Stimulated activated CD4-positive, alpha-beta T cell treated with anti-CD3 and anti-CD28 coated beads, Interleukin-4, amount 100 ng/mL, for 48 hours (primary cell): ENCODE measurements around the gene PKP1.

Experiments used
- DNase-seq, 2 donors: peaks; one replicate each; pipeline ENCODE4 v3.0.0-alpha.2; 2020; ENCODE audit warnings: low read depth in 2 of 2

The PKP1 gene

DNA sequence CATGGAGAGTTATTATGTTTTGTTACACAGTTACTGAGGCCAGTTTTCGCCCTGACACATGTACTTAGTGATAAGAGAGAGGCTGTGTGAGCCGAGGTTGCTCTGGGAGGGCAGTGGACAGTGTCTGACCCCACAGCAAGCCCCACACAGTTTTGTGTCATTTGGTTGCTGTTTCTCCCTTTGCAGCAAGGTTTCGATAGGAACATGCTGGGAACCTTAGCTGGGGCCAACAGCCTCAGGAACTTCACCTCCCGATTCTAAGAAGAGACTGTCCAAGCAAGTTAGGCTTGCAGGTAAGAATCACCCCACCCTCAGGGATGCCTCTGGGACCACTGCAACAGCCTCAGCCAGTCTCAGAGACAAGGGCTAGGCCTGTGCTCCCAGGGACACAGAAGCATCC is 45.3 kb downstream of the PKP1 start:
- DNase-seq: no peak

DNA sequence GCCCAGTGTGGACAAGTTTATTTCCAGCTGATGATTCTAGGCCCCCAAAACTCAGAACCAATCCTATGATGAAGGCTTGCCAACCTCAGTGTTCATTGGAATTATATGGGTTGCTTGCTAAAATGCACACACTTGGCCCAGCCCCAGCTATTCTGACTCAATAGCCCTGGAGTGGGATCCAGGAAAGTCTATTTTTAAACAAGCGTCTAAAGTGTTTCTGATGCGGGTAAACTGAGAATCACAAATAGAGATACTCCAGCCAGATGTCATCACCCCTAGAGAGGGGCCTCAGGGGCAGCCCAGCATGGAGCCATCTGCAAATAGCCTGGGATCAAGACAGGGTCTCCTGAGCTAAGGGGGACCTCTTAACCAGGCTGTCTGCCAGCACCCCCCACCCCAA is 46.0 kb downstream of the PKP1 start:
- DNase-seq: no peak

- no peak for DNase-seq
These were observed 46.5 kb downstream of the PKP1 start for GRCh38 chr1:201329801-201330200.

- no peak for DNase-seq
These were observed 47.2 kb downstream of the PKP1 start for GRCh38 chr1:201330541-201330940.

DNA sequence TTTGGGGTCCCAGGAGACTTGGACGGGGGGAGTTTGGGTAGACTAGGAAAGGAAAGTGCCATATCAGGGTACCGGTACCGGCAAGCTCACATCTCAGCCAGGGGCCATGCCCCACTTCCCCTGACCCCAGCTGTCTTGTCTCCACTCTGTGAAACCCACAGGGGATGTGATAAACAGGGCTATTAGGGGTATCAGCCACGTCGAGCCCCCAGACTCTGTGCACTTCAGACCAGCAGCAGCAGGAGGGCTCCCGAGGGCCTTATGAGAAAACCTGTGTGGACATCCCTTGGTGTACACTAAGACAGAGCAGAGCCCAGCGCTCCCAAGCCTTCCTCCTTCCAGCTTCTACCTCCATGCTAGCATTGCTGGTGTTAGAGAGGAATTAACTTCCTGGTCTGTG is 47.9 kb downstream of the PKP1 start:
- DNase-seq: no peak

- DNase-seq: no peak
These were observed 48.7 kb downstream of the PKP1 start for GRCh38 chr1:201332021-201332420.

DNA sequence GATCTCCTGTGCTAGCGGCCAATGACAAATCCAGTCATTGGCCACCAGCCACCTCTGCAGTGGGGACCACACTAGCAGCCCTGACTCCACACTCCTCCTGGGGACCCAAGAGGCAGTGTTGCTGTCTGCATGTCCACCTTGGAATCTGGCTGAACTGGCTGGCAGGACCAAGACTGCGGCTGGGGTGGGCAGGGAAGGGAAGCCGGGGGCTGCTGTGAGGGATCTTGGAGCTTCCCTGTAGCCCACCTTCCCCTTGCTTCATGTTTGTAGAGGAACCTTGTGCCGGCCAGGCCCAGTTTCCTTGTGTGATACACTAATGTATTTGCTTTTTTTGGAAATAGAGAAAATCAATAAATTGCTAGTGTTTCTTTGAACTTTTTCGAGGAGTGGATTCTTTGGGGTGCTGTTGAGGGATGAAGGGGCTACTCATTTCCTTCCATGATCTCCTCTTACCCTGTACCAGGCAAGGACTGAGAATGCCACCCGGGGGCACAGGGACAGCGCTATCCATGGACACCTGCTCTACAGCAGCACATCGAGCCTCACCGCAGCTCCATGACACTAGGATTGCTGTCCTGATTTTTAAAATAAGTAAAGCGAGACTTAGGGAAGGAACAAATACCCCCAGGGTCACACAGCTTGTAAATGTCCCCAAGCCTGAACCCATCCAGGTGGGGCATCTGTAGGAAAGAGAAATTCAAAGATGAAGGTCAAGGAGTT is 49.5 kb downstream of the PKP1 start:
- no peak for DNase-seq

- no peak for DNase-seq
These were observed 51.2 kb downstream of the PKP1 start for GRCh38 chr1:201334325-201335173.

DNA sequence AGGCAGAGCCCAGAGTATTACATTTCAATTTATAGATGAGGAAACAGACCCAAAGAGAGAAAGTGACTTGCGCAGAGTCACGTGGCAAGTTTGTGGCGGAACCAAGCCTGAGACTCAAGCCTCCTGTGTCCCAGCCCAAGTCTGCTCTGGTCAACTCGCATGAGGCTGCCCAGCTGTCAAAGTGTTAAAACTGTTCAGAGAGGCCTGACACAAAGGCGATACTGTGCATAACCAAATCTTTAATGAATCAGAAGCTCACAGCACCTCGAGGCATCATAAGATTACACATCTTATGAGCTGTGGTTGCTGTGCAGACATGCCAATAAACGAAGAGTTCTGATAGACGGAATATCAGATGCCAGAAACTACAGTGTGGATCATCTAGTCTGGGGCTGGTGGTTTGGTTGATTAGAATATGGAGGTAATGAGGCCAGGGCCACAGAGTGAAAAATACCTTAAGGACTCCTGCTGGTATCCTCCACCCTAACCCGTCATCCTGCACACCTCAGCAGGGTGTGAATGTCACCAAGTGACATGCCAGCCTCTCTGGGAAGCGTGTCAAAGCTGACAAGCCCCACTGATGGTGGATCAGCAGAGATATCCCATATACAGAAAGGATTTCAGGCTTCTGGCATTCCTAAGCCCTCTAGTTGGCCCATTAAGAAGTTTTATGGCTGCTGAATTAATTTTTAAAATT is 52.0 kb downstream of the PKP1 start:
- no peak for DNase-seq

GRCh38 chr1:201335901-201336300 is 52.6 kb downstream of the PKP1 start:
- DNase-seq: no peak

- no peak for DNase-seq
These were observed 53.6 kb downstream of the PKP1 start for GRCh38 chr1:201336711-201337450.

- no peak for DNase-seq
These were observed 58.1 kb downstream of the PKP1 start for GRCh38 chr1:201341377-201341776.

DNA sequence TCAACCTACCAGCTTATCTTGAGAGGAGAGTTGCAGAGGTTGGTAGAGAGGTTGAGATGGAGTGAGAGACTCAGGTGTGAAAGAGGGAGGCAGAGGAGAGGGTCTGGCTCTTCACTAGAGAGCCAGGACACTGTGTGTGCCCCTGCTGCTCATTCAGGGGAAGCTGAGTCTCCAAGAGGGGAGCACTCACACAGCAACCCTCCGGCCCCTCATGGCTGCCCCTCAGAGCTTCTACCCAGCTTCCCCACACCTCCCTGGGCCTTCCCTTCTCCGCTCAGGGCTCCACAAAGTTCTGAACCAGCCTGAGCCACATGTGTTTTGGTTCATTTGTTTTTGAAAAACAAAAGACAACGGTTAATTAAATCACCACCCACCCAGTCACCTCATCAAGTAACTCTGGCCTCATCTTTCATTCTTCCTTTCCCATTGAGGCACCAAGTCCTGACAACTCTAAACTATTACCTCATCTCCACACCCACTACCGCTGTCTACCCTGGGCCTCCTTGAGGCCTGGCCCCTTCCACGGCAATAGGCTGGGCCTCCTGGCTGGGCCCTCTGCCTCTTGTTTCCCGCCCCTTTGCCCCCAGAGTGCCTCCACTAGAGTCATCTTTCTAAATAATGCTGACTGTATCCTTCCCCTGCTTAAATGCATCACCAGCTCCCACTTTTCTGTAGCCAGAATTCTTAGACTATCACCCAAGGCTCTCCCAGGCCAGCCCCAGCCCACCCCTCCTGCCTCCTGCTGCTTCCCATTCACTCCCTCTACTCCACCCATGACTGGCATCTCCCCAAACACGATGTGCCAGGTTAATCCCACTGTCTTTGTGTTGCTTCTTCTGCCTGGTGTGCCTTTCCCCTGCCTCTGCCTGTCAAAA is 61.1 kb downstream of the PKP1 start:
- no peak for DNase-seq

- no peak for DNase-seq
These were observed 61.7 kb downstream of the PKP1 start for GRCh38 chr1:201345081-201345355.

GRCh38 chr1:201346337-201346939 is 63.1 kb downstream of the PKP1 start:
- no peak for DNase-seq

- no peak for DNase-seq
These were observed 63.7 kb downstream of the PKP1 start for GRCh38 chr1:201346987-201347386.

- DNase-seq: no peak
These were observed 64.3 kb downstream of the PKP1 start for GRCh38 chr1:201347498-201348210.

DNA sequence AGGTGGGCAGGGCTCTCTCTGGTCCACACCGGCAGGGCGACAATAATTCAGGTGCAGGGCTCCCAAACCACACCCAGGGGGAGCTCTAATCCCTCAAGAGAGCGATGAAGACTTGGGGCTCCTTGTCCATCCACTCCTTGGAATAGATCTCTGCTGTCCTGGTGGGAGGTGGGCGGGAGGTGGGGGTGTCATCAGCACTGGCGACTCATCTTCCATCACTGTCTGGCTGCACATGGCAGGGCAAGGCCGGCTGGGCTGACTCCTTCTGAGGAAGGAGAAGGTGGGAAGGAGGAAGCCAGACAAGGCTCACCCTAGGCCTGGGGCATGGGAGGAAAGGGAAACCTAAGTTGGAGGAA is 64.9 kb downstream of the PKP1 start:
- peak; percentile 12 to 23 for DNase-seq

DNA sequence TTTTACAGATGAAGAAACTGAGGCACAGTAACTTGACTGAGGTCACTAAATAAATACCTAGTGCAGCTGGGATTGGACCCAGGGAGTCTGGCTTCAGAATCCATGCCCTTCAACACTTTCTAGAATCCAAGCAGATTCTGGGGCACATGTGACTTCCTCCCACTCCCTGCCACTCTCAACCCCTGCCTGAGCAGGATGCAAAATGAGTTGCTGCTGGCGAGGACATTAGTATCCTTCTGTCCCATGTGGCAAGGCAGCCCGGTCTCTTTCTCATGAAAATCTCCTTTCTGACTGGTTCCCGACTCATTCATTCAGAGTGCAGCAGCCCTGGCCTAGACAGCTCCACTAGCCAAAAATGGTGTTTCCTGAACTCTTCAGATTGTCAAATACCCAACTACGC is 65.8 kb downstream of the PKP1 start:
- DNase-seq: no peak

DNA sequence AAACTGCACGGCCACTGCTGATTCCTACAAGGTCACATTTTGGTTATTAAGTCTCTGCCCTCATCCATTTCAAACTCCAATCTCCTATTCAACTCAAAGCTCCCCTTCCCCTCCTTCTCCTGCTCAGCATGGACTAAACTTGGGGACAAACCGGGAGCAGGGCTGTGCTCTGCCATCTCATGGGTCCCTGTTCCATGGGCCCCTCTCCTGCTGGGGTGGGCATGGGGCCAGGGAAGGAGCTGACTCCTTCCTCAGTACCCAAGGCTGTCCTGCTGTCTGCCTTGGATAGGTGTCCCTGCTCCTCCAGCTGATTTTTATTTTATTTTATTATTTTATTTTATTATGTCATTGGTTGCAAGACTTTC is 67.0 kb downstream of the PKP1 start:
- no peak for DNase-seq
